Lower leg skin (tissue), 4 donors: ENCODE results near the gene SHC3. TPM values are rescaled to one million over a fixed set of nuclear protein-coding genes. Genes with fewer than 3 reads are reported as not detected.

Experiments used
- DNase-seq, 2 donors: peaks; one replicate each; pipeline ENCODE4 v3.0.0-alpha.2; 2019; ENCODE audit warnings: low spot score in 2 of 2
- H3K4me3 ChIP-seq: fragments of 200-600 bp; sonication (generic); 2 replicates; pipeline ENCODE4 v1.5.1; 2017; ENCODE audit warnings: mild to moderate bottlenecking, low read depth; ENCODE audit not compliant: poor library complexity, severe bottlenecking
- POLR2A ChIP-seq, 2 donors: fragments of 450-650 bp; IDR thresholded peaks; one replicate each; pipeline ENCODE4 v1.6.1; 2016 to 2017; ENCODE audit warnings: antibody characterized with exemption in 2 of 2, mild to moderate bottlenecking in 1 of 2, moderate library complexity in 1 of 2
- WGBS, 2 donors: methylation state at CpG; one replicate each; pipeline ENCODE4 v1.1.5; 2018; 5-methylcytosine and 5-hydroxymethylcytosine counted together
- intact Hi-C: fragments of 100-400 bp; cut with DNase I; formaldehyde crosslinking; loops from one replicate; pipeline ENCODE4 v1.15.0; 2023; ENCODE audit warnings: low total_unique reads
- total RNA-seq, 4 donors: library from RNA; depleted of rRNA; stranded (reverse); fragments of >200 nt; gene quantifications; one replicate each; pipeline ENCODE4 v1.1.0, GENCODE V29; 2016
- TF ChIP-seq, protein P1 (sequence below), 3 donors: fragments of 450-650 bp; IDR thresholded peaks; one replicate each; pipeline ENCODE4 v1.5.1; 2016; ENCODE audit warnings: antibody characterized with exemption in 3 of 3, mild to moderate bottlenecking in 3 of 3, moderate library complexity in 2 of 3

The SHC3 gene
- total RNA-seq, 4 donors from 2014 or later, result 0.49 to 3.7 (median 1.7) TPM

DNA sequence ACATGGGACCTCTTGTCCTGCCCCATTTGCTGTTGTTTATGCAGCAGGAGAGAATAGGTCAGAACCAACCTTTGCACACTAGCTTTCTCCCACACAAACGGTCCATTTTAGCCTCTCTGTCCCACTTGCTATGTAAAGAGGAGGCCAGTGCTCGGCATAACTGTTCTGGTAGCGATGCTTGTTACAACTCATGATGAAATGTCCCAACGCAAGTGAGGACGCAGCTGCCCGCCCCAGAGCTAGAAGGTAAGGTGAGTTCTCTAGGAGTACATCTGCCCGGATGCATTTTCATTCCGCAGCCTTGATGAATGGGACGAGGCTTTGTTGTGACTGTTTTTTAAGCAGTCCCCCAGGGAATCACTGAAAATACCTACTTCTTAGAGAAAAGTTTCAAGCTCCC, 173.3 kb downstream of the SHC3 start:
- intact Hi-C loops, result no loop called here
- no peak overlapping the region for H3K4me3 ChIP-seq
- TF ChIP-seq, protein P1, sequence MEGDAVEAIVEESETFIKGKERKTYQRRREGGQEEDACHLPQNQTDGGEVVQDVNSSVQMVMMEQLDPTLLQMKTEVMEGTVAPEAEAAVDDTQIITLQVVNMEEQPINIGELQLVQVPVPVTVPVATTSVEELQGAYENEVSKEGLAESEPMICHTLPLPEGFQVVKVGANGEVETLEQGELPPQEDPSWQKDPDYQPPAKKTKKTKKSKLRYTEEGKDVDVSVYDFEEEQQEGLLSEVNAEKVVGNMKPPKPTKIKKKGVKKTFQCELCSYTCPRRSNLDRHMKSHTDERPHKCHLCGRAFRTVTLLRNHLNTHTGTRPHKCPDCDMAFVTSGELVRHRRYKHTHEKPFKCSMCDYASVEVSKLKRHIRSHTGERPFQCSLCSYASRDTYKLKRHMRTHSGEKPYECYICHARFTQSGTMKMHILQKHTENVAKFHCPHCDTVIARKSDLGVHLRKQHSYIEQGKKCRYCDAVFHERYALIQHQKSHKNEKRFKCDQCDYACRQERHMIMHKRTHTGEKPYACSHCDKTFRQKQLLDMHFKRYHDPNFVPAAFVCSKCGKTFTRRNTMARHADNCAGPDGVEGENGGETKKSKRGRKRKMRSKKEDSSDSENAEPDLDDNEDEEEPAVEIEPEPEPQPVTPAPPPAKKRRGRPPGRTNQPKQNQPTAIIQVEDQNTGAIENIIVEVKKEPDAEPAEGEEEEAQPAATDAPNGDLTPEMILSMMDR (IDR thresholded peaks at IDR 0.05), result no peak
- no peak for TF ChIP-seq POLR2A (IDR thresholded peaks at IDR 0.05)
- WGBS, 2 donors, result 88 to 89% methylated on average over 9 of the region's 9 CpGs
- peak in 1 of 2 donors; percentile 10 for DNase-seq

GRCh38 chr9:89002987-89003386, 175.6 kb downstream of the SHC3 start:
- TF ChIP-seq, protein P1 (IDR thresholded peaks at IDR 0.05), result no peak
- TF ChIP-seq POLR2A (IDR thresholded peaks at IDR 0.05), result no peak
- peak in 1 of 2 donors; percentile 74 for DNase-seq
- WGBS, 2 donors, result 87 to 88% methylated on average over 6 of the region's 6 CpGs
- H3K4me3 ChIP-seq, result no peak overlapping the region
- intact Hi-C loops, result loop anchor here (5.0 kb wide), 1 partner anchor 411 kb away; no protein-coding TSS in a partner anchor

DNA sequence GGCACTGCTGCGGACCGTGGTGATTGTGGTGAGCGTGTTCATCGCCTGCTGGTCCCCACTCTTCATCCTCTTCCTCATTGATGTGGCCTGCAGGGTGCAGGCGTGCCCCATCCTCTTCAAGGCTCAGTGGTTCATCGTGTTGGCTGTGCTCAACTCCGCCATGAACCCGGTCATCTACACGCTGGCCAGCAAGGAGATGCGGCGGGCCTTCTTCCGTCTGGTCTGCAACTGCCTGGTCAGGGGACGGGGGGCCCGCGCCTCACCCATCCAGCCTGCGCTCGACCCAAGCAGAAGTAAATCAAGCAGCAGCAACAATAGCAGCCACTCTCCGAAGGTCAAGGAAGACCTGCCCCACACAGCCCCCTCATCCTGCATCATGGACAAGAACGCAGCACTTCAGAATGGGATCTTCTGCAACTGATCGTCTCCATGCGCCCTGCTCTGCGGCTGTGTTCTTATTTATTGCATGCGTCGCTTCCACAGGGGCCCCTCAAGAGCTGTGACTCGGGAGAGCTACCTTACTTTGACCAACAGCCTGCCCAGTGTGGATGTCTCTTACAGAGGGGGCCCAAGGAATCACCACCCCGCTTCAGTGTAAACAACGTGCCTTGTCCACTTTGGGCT, 176.6 kb downstream of the SHC3 start:
- no peak overlapping the region for H3K4me3 ChIP-seq
- intact Hi-C loops, result loop anchor here (5.0 kb wide), 1 partner anchor 410 kb away; no protein-coding TSS in a partner anchor
- no peak for TF ChIP-seq POLR2A (IDR thresholded peaks at IDR 0.05)
- TF ChIP-seq, protein P1 (IDR thresholded peaks at IDR 0.05), result no peak
- no peak for DNase-seq
- WGBS, 2 donors, result 96 to 97% methylated on average over 27 of the region's 27 CpGs

DNA sequence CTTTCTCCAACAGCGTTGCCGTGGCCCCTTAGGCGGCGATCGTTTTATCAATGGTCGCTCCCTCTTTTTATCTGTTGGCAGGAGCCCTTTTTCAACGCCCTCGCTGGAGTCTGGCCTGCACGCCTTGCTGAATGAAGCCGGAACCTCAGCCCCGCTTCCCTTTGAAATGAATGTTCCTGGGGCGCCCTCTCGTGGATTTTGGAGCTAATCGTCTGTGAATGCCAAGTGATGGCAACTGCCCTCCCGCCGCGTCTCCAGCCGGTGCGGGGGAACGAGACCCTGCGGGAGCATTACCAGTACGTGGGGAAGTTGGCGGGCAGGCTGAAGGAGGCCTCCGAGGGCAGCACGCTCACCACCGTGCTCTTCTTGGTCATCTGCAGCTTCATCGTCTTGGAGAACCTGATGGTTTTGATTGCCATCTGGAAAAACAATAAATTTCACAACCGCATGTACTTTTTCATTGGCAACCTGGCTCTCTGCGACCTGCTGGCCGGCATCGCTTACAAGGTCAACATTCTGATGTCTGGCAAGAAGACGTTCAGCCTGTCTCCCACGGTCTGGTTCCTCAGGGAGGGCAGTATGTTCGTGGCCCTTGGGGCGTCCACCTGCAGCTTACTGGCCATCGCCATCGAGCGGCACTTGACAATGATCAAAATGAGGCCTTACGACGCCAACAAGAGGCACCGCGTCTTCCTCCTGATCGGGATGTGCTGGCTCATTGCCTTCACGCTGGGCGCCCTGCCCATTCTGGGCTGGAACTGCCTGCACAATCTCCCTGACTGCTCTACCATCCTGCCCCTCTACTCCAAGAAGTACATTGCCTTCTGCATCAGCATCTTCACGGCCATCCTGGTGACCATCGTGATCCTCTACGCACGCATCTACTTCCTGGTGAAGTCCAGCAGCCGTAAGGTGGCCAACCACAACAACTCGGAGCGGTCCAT, 177.4 kb downstream of the SHC3 start:
- WGBS, 2 donors, result 30% methylated on average over 48 to 52 of the region's 52 CpGs
- no peak overlapping the region for H3K4me3 ChIP-seq
- intact Hi-C loops, result loop anchor here (5.0 kb wide), 1 partner anchor 409 kb away; no protein-coding TSS in a partner anchor
- peak; percentile 88 to 97 for DNase-seq
- no peak for TF ChIP-seq POLR2A (IDR thresholded peaks at IDR 0.05)
- TF ChIP-seq, protein P1 (IDR thresholded peaks at IDR 0.05), result peak in 1 of 3 donors; percentile 30

DNA sequence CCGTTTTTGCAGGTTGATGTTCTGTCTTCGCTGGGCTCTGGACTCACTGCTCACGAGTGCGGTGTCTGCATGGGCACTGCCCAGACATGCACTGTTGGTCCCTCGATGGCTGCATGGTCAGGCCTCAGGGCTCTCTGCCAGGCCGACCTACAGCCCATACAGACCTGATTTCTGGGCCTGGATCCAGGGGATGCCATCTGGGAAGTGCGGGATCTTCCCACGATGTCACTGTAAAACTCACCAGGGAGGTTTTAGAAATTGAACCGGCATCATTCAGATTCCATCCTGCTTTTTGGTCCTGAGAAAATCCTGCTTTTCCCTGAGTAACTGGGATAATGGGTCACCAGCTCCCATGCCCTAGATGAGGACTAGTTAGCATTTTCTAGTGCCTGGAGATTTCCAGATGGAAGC, 178.2 kb downstream of the SHC3 start:
- intact Hi-C loops, result loop anchor here (5.0 kb wide), 1 partner anchor 408 kb away; no protein-coding TSS in a partner anchor
- H3K4me3 ChIP-seq, result no peak overlapping the region
- TF ChIP-seq, protein P1 (IDR thresholded peaks at IDR 0.05), result no peak
- TF ChIP-seq POLR2A (IDR thresholded peaks at IDR 0.05), result no peak
- 80 to 82% methylated on average over 8 to 9 of the region's 9 CpGs for WGBS, 2 donors
- no peak for DNase-seq
